PC-3 (cell line): ENCODE results near the gene DCBLD1.

Experiments used
- EZH2 ChIP-seq: fragments of 300-600 bp; sonication (generic); IDR thresholded peaks from one replicate; pipeline ENCODE4 v1.6.1; 2017; ENCODE audit warnings: antibody characterized with exemption, mild to moderate bottlenecking, low read length; ENCODE audit not compliant: unreplicated experiment
- EZH2phosphoT487 ChIP-seq: fragments of 300-600 bp; sonication (generic); IDR thresholded peaks from 2 replicates; pipeline ENCODE4 v1.6.1; 2018; ENCODE audit warnings: mild to moderate bottlenecking, antibody characterized with exemption, low read length, borderline replicate concordance
- TF ChIP-seq, protein P1 (sequence below): fragments of 300-600 bp; sonication (generic); conservative IDR thresholded peaks from 2 replicates; pipeline ENCODE4 v1.5.1; 2017; ENCODE audit warnings: antibody characterized with exemption, low read depth, mild to moderate bottlenecking, low read length

DNA sequence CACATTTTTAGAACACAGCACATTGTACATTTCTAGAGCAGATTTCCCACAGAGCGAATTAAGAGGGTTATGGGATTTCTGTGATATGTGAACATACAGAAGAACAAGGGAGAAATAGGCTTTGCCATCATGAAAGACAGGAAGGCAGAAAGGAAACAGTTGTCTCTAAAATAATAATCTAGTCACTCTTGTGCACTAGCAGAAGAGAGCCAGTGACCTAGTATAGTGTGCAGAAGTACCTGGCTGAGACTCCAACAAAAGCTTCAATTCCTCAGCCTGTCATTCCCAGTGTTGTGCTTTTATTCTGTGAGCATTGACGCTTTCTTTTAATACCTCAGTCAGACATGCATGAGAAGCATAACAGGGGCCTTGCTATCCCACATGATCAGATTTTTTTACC lies 17.8 kb upstream of the DCBLD1 start:
- TF ChIP-seq, protein P1, sequence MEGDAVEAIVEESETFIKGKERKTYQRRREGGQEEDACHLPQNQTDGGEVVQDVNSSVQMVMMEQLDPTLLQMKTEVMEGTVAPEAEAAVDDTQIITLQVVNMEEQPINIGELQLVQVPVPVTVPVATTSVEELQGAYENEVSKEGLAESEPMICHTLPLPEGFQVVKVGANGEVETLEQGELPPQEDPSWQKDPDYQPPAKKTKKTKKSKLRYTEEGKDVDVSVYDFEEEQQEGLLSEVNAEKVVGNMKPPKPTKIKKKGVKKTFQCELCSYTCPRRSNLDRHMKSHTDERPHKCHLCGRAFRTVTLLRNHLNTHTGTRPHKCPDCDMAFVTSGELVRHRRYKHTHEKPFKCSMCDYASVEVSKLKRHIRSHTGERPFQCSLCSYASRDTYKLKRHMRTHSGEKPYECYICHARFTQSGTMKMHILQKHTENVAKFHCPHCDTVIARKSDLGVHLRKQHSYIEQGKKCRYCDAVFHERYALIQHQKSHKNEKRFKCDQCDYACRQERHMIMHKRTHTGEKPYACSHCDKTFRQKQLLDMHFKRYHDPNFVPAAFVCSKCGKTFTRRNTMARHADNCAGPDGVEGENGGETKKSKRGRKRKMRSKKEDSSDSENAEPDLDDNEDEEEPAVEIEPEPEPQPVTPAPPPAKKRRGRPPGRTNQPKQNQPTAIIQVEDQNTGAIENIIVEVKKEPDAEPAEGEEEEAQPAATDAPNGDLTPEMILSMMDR: no peak
- TF ChIP-seq EZH2phosphoT487 (no peak), EZH2 (no peak)
